Gastrocnemius medialis (tissue), 4 donors: ENCODE data around the gene IRS2. TPM values are rescaled to one million over a fixed set of nuclear protein-coding genes. Genes with fewer than 3 reads are reported as not detected.

Experiments used
- ATAC-seq, 2 donors: fragments of 150-250 bp; one replicate each; pipeline ENCODE4 v1.9.1; 2016
- DNase-seq, 2 donors: peaks; one replicate each; pipeline ENCODE4 v3.0.0-alpha.2; 2019
- H3K27ac ChIP-seq, 4 donors: fragments of 200-600 bp; sonication (generic); 1 replicate in 1 of 4; 2 replicates in 3 of 4; pipeline ENCODE4 v1.5.1; 2016 to 2018; ENCODE audit warnings: mild to moderate bottlenecking in 2 of 4, moderate library complexity in 1 of 4
- H3K27me3 ChIP-seq, 3 donors: fragments of 200-600 bp; sonication (generic) in 2 of 3; 1 replicate in 1 of 3; 2 replicates in 2 of 3; pipeline versions ENCODE4 v1.5.1 to v1.6.0; 2016 to 2019; ENCODE audit warnings: mild to moderate bottlenecking in 1 of 3, moderate library complexity in 1 of 3
- H3K36me3 ChIP-seq, 2 donors: fragments of 200-600 bp; sonication (generic) in 1 of 2; one replicate each; pipeline ENCODE4 v1.5.1; 2017 to 2018
- H3K4me1 ChIP-seq, 2 donors: fragments of 200-600 bp; sonication (generic) in 1 of 2; one replicate each; pipeline ENCODE4 v1.5.1; 2016 to 2017; ENCODE audit warnings: mild to moderate bottlenecking in 2 of 2
- H3K4me3 ChIP-seq, 4 donors: fragments of 200-600 bp; sonication (generic) in 3 of 4; 1 replicate in 1 of 4; 2 replicates in 3 of 4; pipeline ENCODE4 v1.5.1; 2016 to 2019; ENCODE audit warnings: mild to moderate bottlenecking in 2 of 4
- H3K9me3 ChIP-seq, 3 donors: fragments of 200-600 bp; sonication (generic) in 2 of 3; 1 replicate in 1 of 3; 2 replicates in 2 of 3; pipeline ENCODE4 v1.5.1; 2016 to 2019
- CTCF ChIP-seq, 5 experiments: fragments of 450-650 bp in 3 of 5; fragments of 200-600 bp in 2 of 5; sonication (generic) in 2 of 5; IDR thresholded peaks in 4 of 5; conservative IDR thresholded peaks in 1 of 5; 1 replicate in 4 of 5; 2 replicates in 1 of 5; pipeline ENCODE4 v1.5.1; 2016 to 2019; ENCODE audit warnings: antibody characterized with exemption in 5 of 5, mild to moderate bottlenecking in 3 of 5, moderate library complexity in 3 of 5
- POLR2A ChIP-seq, 2 donors: fragments of 450-650 bp; IDR thresholded peaks; one replicate each; pipeline ENCODE4 v1.6.1; 2017; ENCODE audit warnings: antibody characterized with exemption in 2 of 2, mild to moderate bottlenecking in 2 of 2, moderate library complexity in 2 of 2
- in situ Hi-C, 4 donors: fragments of 200-750 bp; cut with MboI; loops; one replicate each; pipeline versions ENCODE4 v1.15.0 to v1.8.0; 2017; ENCODE audit warnings: low sequenced_read_pairs in 4 of 4
- intact Hi-C: fragments of 100-400 bp; cut with DNase I; formaldehyde crosslinking; loops from one replicate; pipeline ENCODE4 v1.15.1; 2023; ENCODE audit warnings: low total_unique reads
- total RNA-seq, 4 donors: library from RNA; depleted of rRNA; stranded (reverse); fragments of >200 nt; gene quantifications; one replicate each; pipeline versions ENCODE4 v1.1.0 to v1.2.3, GENCODE V29; 2016

IRS2 gene
- total RNA-seq, 4 donors from 2014 or later, result 23.8 to 65.6 (median 28.7) TPM

DNA sequence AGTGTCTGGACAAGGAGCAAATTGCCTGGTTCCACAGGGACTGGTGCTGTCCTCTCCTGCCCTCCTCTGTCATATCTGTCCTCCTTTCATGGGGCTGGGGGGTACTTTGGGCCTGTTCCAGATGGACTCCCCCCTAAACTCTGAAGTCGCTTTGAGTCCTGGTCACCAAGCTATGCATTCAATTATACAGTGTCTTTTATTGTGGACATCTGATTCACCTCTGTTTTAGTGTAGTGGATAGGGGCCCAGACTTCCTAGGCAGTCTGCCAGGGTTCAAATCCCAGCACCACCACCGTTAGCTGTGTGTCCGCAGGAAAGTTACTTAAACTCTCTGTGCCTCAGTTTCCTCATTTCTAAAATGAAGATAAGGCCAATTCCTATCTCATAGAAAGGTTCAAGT, 21.0 kb upstream of the IRS2 start:
- no peak for ATAC-seq
- Histone ChIP-seq H3K27me3 (peaks cover 0 to 2% (median 0%) of the 10 kb centered on the region in 3 donors), H3K27ac (no peak overlapping the region), H3K36me3 (no peaks in the 10 kb centered on the region), H3K4me3 (no peak overlapping the region), H3K4me1 (no peaks in the 10 kb centered on the region), H3K9me3 (no peaks in the 10 kb centered on the region)
- DNase-seq, result no peak
- intact Hi-C loops (no loop called here), in situ Hi-C loops (no loop called here)
- TF ChIP-seq CTCF (IDR thresholded peaks at IDR 0.05 in 4 of 5, conservative IDR thresholded peaks at IDR 0.05 in 1 of 5) (no peak), POLR2A (IDR thresholded peaks at IDR 0.05) (no peak)

- Histone ChIP-seq H3K27me3 (no peaks in the 10 kb centered on the region), H3K27ac (no peak overlapping the region), H3K4me3 (no peak overlapping the region), H3K9me3 (no peaks in the 10 kb centered on the region), H3K4me1 (no peaks in the 10 kb centered on the region), H3K36me3 (no peaks in the 10 kb centered on the region)
- in situ Hi-C loops (no loop called here), intact Hi-C loops (no loop called here)
- TF ChIP-seq POLR2A (IDR thresholded peaks at IDR 0.05) (no peak), CTCF (IDR thresholded peaks at IDR 0.05 in 4 of 5, conservative IDR thresholded peaks at IDR 0.05 in 1 of 5) (no peak)
- ATAC-seq (no peak), DNase-seq (no peak)
Measured at GRCh38 chr13:109804654-109805053, 18.3 kb upstream of the IRS2 start.

- DNase-seq (no peak), ATAC-seq (no peak)
- Histone ChIP-seq H3K4me1 (no peaks in the 10 kb centered on the region), H3K4me3 (no peak overlapping the region), H3K9me3 (no peaks in the 10 kb centered on the region), H3K27me3 (no peaks in the 10 kb centered on the region), H3K27ac (no peak overlapping the region), H3K36me3 (no peaks in the 10 kb centered on the region)
- intact Hi-C loops (no loop called here), in situ Hi-C loops (no loop called here)
- no peak for TF ChIP-seq CTCF (IDR thresholded peaks at IDR 0.05 in 4 of 5, conservative IDR thresholded peaks at IDR 0.05 in 1 of 5)
- TF ChIP-seq POLR2A (IDR thresholded peaks at IDR 0.05), result no peak
Measured at GRCh38 chr13:109803825-109804224, 17.4 kb upstream of the IRS2 start.

- ATAC-seq (no peak), DNase-seq (no peak)
- Histone ChIP-seq H3K27ac (no peak overlapping the region), H3K9me3 (no peaks in the 10 kb centered on the region), H3K36me3 (no peaks in the 10 kb centered on the region), H3K27me3 (no peaks in the 10 kb centered on the region), H3K4me1 (no peaks in the 10 kb centered on the region), H3K4me3 (no peak overlapping the region)
- intact Hi-C loops (no loop called here), in situ Hi-C loops (no loop called here)
- TF ChIP-seq POLR2A (IDR thresholded peaks at IDR 0.05) (no peak), CTCF (IDR thresholded peaks at IDR 0.05 in 4 of 5, conservative IDR thresholded peaks at IDR 0.05 in 1 of 5) (no peak)
Measured at GRCh38 chr13:109802936-109803335, 16.6 kb upstream of the IRS2 start.

- in situ Hi-C loops, result loop anchor here (25.0 kb wide), 4 partner anchors 317 to 1583 kb away; partner anchors contain the start of genes ABHD13 (in 1 of the 4) and LIG4 (in 1 of the 4)
Measured at GRCh38 chr13:109795011-109795410, 8.6 kb upstream of the IRS2 start.

More at GRCh38 chr13:109795011-109795410, 8.6 kb upstream of the IRS2 start:
- Histone ChIP-seq H3K36me3 (no peaks in the 10 kb centered on the region), H3K27me3 (peaks cover 0 to 3% (median 0%) of the 10 kb centered on the region in 3 donors), H3K9me3 (no peaks in the 10 kb centered on the region), H3K4me3 (no peak overlapping the region), H3K4me1 (peaks cover 0 to under 1% of the 10 kb centered on the region in 2 donors), H3K27ac (no peak overlapping the region)
- intact Hi-C loops, result no loop called here
- no peak for DNase-seq
- no peak for TF ChIP-seq POLR2A (IDR thresholded peaks at IDR 0.05)
- TF ChIP-seq CTCF (IDR thresholded peaks at IDR 0.05 in 4 of 5, conservative IDR thresholded peaks at IDR 0.05 in 1 of 5), result no peak
- ATAC-seq, result no peak
